ENCODE data around the gene C11orf54.

C11orf54 gene

DNA sequence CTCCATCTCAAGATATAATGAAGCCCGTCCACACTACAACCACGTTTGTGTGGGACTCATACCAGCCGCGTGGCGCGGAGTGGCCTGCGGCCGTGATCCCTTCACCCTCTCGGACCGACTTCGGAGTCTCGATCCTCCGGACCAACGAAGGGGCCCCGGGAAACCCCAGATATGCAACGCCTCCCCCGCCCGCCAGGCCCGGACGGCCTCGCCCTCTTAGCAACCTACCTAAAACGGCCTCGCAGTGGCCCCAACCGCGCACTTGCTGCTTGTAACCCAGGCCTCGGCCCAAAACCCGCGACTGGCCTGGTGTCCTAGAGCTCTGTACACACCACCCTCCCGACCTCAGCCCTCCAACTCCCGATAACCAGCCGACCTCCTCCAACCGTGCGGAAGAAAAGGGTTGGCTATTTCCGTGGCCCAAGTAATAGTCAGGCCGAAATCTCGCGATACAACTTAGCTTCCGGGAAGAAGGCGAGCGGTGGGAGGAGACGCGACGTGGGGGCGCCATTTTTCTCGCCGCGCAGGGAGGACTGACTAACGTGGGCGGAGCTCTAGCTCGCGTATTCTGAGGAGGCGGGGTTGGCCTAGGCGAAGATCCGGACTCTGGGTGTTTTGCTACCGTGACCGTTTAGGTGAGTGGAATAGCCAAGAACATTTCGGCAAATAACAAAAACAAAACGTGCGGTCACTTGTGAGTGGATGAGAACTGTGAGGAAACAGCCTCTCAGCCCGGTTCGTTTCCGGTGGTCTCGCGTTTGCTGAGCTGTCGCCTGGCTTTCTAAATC is at the start of gene C11orf54, which contains the start of gene TAF1D:
Gene C11orf54, plus strand, starts transcription at position 579 of the 788 bp plus-strand sequence. CDS start 5,722 bp downstream, outside the sequence.
Gene TAF1D, minus strand, starts transcription at position 402 of the 788 bp plus-strand sequence. CDS start 2,191 bp downstream, outside the sequence.
- DNase-seq = peak; percentile 92

DNA sequence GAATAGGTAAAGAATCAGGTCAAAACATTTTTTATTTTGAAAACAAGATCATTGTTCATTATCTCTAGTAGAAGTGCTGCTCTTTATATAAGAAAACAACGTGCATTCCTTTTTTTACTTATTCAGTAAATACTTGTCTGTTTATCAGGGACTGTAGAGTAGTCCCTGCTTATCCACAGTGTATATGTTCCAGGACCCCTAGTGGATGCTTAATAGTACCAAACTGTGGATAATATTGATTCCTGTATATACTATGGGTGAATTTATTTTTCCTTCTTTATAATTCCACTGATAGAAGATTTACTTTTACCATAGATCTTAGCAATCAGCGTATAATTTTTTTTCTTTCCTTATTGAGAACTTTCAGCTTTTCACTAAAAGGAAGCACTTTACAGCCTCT is 47.4 kb upstream of the C11orf54 start:
- no peak for DNase-seq

DNA sequence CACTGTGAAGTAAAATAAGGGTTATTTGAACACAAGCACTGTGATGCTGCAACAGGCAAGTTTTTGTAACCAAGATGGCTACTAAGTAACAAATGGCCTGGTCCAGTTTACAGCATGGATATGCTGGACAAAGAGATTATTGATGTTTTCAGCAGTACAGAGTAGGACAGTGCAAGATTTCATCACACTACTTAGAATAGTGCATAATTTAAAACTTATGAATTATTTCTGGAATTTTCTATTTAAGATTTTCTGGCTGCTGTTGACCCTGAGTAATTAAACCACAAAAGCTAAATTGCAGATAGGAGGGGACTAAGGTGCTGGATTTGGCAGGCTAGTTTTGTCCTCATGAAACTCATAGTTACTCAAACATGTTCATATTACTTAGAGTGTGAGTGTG is 46.9 kb upstream of the C11orf54 start:
- DNase-seq = no peak

DNA sequence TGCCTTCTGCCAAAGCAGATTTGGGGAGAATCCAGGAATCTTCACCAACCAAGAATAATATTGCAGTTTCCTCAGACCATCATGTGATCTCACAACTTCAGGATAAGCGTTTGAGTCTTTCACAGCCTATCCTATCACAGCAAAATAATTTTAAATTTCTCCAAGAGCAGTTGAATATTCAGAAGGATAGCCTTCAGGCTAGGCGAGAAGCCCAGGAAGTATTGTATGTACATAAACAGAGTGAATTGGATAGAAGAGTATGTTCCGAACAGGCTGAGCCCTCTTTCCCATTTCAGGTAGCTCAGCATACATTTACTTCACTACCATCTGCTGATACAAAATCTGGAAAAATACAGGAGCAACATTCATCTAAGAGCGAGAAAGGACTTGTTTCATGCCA is 43.9 kb upstream of the C11orf54 start:
- DNase-seq = no peak

GRCh38 chr11:93700830-93701229 is 40.6 kb upstream of the C11orf54 start:
- DNase-seq = no peak

DNA sequence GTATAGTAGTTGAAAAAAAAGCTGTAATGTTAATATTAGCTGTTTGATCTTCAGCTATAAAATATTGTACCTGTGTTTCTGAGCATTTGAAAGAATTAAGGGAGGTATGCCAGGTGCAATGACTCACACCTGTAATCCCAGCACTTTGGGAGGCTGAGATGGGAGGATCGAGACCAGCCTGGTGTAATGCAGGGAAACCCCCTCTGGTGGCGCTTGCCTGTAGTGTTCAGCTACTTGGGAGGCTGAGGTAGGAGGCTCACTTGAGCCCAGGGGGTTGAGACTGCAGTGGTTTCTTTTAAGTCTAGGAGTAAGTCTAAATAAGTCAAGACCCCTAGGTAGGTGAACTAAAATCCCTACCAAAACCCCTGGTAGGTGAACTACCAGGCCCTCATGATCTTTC is 37.2 kb upstream of the C11orf54 start:
- no peak for DNase-seq

GRCh38 chr11:93710239-93710638 is 31.2 kb upstream of the C11orf54 start:
- no peak for DNase-seq

- no peak for DNase-seq
These were observed 28.8 kb upstream of the C11orf54 start for GRCh38 chr11:93712678-93713077.

- DNase-seq = no peak
These were observed 25.6 kb upstream of the C11orf54 start for GRCh38 chr11:93715797-93716396.

DNA sequence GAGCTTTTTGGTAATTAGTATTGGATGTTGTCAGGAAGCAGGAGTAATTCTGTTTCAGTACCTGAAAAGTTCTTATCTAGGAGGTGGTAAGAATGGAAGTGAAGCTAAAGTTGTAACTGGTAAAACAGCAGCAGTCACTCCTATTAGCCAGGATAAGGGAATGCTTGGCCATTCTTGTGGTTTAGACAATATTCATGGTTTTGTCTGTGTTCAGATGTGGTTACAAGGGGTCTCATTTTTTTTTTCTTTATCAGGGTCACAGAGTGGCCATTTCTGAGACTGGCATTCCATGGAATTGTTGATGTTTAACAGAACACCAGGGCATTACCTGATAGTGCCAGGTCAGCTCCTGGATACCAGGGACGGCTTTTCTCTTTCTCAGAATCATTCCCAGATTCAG is 24.0 kb upstream of the C11orf54 start:
- no peak for DNase-seq

DNA sequence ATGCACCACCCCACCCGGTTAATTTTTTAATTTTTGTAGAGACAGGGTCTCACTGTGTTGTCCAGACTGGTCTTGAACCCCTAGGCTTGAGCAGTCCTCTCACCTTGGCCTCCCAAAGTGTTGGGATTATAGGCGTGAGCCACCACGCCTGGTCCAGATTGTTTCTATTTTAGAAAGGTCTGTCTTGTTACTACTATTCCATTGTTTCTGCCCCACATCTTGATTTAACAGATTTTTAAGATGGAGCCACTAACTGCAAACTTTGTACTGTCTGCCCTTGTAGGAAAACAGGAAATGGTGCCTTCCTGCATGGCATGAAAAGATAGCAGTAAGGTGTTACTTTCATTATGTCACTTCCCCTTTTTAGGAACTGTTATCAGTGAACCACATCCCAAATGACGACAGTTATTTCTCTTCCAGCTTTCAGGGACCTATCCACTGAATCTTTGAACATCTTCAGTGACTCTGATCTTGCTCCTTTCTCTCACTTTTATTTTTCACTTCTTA is 23.4 kb upstream of the C11orf54 start:
- DNase-seq = no peak

- DNase-seq = no peak
These were observed 22.2 kb upstream of the C11orf54 start for GRCh38 chr11:93719310-93719709.

- DNase-seq = no peak
These were observed 20.9 kb upstream of the C11orf54 start for GRCh38 chr11:93720522-93720921.

DNA sequence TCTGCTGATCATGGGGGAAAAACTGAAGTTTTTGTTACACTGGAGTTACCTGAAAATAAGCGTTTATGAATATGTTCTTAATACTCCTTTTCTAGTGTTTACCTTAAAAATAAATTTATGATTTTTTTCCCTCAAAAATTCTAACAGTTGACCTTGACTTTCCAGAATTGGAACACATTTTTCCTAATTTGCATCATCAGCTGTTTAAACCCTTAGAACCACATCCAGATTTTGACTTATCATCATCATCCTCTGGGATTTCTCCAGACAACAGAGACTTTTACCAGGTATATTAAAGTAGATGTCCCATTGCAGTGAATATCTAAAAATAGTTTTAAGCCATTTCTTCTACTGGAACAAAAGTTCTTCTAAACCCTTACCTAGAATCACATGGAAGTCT is 17.4 kb upstream of the C11orf54 start:
- DNase-seq = no peak

GRCh38 chr11:93727985-93728791 is 13.3 kb upstream of the C11orf54 start:
- no peak for DNase-seq

DNA sequence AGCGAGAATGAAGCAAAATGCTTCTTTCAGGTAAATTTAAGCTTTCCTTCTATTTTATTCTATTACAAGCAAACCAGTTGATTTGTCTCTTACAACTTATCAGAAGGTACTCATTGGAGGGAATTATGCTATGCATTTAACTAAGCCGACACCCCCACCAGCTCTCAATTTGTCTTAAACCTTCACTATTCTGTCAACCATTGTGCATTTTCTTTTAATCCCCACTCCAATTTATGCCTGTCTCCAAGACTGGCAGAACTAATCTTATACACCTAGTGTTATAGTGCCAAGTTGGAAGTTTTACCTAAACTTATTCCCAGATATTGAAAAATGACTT is 12.7 kb upstream of the C11orf54 start:
- no peak for DNase-seq

DNA sequence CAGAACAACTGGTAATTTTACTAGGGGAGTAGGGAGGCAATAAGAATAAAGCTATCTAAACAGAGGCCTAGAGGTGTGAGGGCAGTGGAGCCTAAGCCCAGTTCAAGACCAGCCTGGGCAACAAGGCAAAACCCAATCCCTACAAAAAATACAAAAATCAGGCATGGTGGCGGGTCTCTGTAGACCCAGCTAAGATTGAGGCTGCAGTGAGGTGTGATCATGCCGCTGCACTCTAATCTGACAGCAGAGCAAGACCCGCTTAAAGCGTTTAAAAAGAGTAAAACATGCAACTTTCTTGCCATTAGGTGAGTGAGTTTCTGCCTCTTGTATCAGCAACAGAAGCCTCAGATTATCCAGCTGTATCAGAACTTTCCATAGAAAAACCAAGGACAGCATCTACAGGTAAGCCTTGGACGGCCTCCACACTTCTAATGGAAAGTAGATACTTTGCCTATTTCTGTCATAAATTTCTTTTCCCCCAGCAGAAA is 12.3 kb upstream of the C11orf54 start:
- DNase-seq = no peak

- DNase-seq = no peak
These were observed 11.1 kb upstream of the C11orf54 start for GRCh38 chr11:93730108-93731107.

GRCh38 chr11:93732237-93732892 is 9.1 kb upstream of the C11orf54 start:
- no peak for DNase-seq

GRCh38 chr11:93733474-93733873 is 8.0 kb upstream of the C11orf54 start:
- no peak for DNase-seq

DNA sequence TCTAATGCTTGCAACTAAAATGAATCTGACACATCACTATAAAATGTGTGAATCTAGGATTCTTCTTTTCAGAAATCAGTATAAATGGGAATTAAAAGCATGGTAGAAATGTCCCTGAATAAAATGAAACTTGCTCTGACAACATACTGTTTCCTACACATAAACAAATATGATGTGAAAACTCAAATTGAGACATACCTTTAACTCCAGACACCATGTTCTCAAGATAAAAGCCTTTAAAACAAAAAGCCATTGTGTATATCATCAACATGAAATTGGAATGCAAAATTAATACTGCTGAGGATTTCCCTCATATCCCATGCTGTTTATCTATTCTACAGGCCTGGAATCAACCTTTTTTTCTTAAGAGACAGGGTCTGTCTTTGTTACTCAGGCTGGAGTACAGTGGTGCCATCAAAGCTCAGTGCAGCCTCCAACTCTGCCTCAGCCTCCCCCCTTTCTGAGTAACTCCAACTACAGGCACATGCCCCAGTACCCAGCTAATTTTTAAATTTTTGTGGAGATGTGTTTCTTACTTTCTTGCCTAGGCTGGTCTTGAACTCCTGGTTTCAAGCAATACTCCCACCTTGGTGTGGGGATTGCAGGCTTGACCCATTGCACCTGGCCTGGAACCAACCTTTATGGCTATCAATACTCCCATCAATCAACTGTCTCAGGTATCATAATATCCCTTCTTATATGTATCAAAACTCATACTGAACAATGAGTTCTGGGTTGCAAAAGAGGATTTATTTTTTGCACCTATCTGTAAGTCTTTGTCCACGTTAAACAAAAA is 6.8 kb upstream of the C11orf54 start:
- no peak for DNase-seq

Measured in activated T-cell treated with anti-CD3 and anti-CD28 coated beads, Interleukin-2, amount 50 U/mL, for 1 hour (primary cell).